ENCODE data around the gene MYO7B.
A peak's percentile ranks its signal among the peaks of the same experiment; 100 is the strongest.

Gene MYO7B

GRCh38 chr2:127590386-127591190 is 55.1 kb downstream of the MYO7B start:
- DNase-seq = no peak

GRCh38 chr2:127591221-127591923 is 55.9 kb downstream of the MYO7B start:
- peak; percentile 72 for DNase-seq

- DNase-seq = no peak
These were observed 57.3 kb downstream of the MYO7B start for GRCh38 chr2:127592761-127593227.

- DNase-seq = no peak
These were observed 58.0 kb downstream of the MYO7B start for GRCh38 chr2:127593228-127594115.

- no peak for DNase-seq
These were observed 58.7 kb downstream of the MYO7B start for GRCh38 chr2:127594116-127594591.

GRCh38 chr2:127596311-127597045 is 61.0 kb downstream of the MYO7B start:
- DNase-seq = no peak

- DNase-seq = no peak
These were observed 61.8 kb downstream of the MYO7B start for GRCh38 chr2:127597046-127597983.

- no peak for DNase-seq
These were observed 62.5 kb downstream of the MYO7B start for GRCh38 chr2:127597984-127598380.

GRCh38 chr2:127598711-127599110 is 63.2 kb downstream of the MYO7B start:
- no peak for DNase-seq

- no peak for DNase-seq
These were observed 63.7 kb downstream of the MYO7B start for GRCh38 chr2:127599211-127599610.

GRCh38 chr2:127604986-127605385 is 69.5 kb downstream of the MYO7B start:
- no peak for DNase-seq

GRCh38 chr2:127605691-127606263 is 70.3 kb downstream of the MYO7B start:
- no peak for DNase-seq

- no peak for DNase-seq
These were observed 71.3 kb downstream of the MYO7B start for GRCh38 chr2:127606625-127607398.

- no peak for DNase-seq
These were observed 72.0 kb downstream of the MYO7B start for GRCh38 chr2:127607399-127607908.

- no peak for DNase-seq
These were observed 72.9 kb downstream of the MYO7B start for GRCh38 chr2:127608061-127609030.

GRCh38 chr2:127609031-127609751 is 73.7 kb downstream of the MYO7B start:
- DNase-seq = no peak

GRCh38 chr2:127609818-127610217 is 74.3 kb downstream of the MYO7B start:
- DNase-seq = no peak

GRCh38 chr2:127610561-127610960 is 75.1 kb downstream of the MYO7B start:
- DNase-seq = no peak

Measured in suppressor macrophage treated with lipopolysaccharide for 4 hours (primary cell).